ENCODE data around the gene GALNT17.

GALNT17 gene

GRCh38 chr7:71504697-71505441 lies 372.9 kb downstream of the GALNT17 start:
- 76% methylated on average over 7 of the region's 7 CpGs for WGBS
- no peaks in the 10 kb centered on the region for H3K36me3 ChIP-seq (ENCODE audit: control insufficient read depth in 1 of 2, insufficient read depth in 2 of 2, low read depth in 1 of 2, low read length in 2 of 2)

GRCh38 chr7:71506822-71507221 lies 374.9 kb downstream of the GALNT17 start:
- Histone ChIP-seq H3K9me3 (ENCODE audit: control insufficient read depth, low read length) (no peaks in the 10 kb centered on the region), H3K4me1 (ENCODE audit: control insufficient read depth, insufficient read depth, low read depth, low read length) (no peaks in the 10 kb centered on the region), H3K23ac (ENCODE audit: low read length in 2 of 2) (no peak overlapping the region), H3K4ac (ENCODE audit: low read depth in 1 of 2, low read length in 2 of 2) (no peak overlapping the region), H3K36me3 (ENCODE audit: control insufficient read depth in 1 of 2, insufficient read depth in 2 of 2, low read depth in 1 of 2, low read length in 2 of 2) (no peaks in the 10 kb centered on the region), H3K18ac (ENCODE audit: low read depth in 1 of 2, low read length in 2 of 2) (no peak overlapping the region), H3K27ac (ENCODE audit: low read length, poor library complexity, severe bottlenecking) (no peak overlapping the region), H3K27me3 (ENCODE audit: control insufficient read depth in 1 of 2, insufficient read depth in 1 of 2, low read length in 2 of 2) (peaks cover 0 to 6% of the 10 kb centered on the region in 2 experiments), H2BK12ac (ENCODE audit: low read length in 2 of 2) (no peak overlapping the region), H2AK5ac (ENCODE audit: low read length, severe bottlenecking) (no peak overlapping the region), H2BK120ac (ENCODE audit: low read depth, low read length) (no peak overlapping the region), H4K91ac (ENCODE audit: low read length) (no peak overlapping the region), H2BK5ac (ENCODE audit: low read depth, low read length, poor library complexity, severe bottlenecking) (no peak overlapping the region), H3K14ac (ENCODE audit: low read length in 2 of 2) (no peak overlapping the region), H2BK15ac (ENCODE audit: low read depth, poor library complexity, severe bottlenecking) (no peak overlapping the region), H3K4me3 (ENCODE audit: insufficient read depth in 1 of 2, low read depth in 1 of 2, low read length in 2 of 2) (no peak overlapping the region), H2AFZ (ENCODE audit: low read depth, low read length) (no peak overlapping the region), H3K79me1 (replicated peaks; ENCODE audit: low read length, poor library complexity, severe bottlenecking) (no peaks in the 10 kb centered on the region), H4K8ac (ENCODE audit: low read length) (no peak overlapping the region), H3K4me2 (ENCODE audit: low read length, poor library complexity, severe bottlenecking) (no peak overlapping the region), H3K9ac (ENCODE audit: low read length) (no peak overlapping the region)
- 90% methylated on average over 5 of the region's 6 CpGs for WGBS
- no peak for DNase-seq

More at GRCh38 chr7:71504697-71505441, 372.9 kb downstream of the GALNT17 start:
- Histone ChIP-seq H2BK5ac (ENCODE audit: low read depth, low read length, poor library complexity, severe bottlenecking) (no peak overlapping the region), H2BK120ac (ENCODE audit: low read depth, low read length) (no peak overlapping the region), H3K27ac (ENCODE audit: low read length, poor library complexity, severe bottlenecking) (no peak overlapping the region), H3K9ac (ENCODE audit: low read length) (no peak overlapping the region), H2AK5ac (ENCODE audit: low read length, severe bottlenecking) (no peak overlapping the region), H2BK12ac (ENCODE audit: low read length in 2 of 2) (no peak overlapping the region), H3K14ac (ENCODE audit: low read length in 2 of 2) (no peak overlapping the region), H4K91ac (ENCODE audit: low read length) (no peak overlapping the region), H3K4ac (ENCODE audit: low read depth in 1 of 2, low read length in 2 of 2) (no peak overlapping the region), H3K27me3 (ENCODE audit: control insufficient read depth in 1 of 2, insufficient read depth in 1 of 2, low read length in 2 of 2) (peaks cover 0 to 6% of the 10 kb centered on the region in 2 experiments), H3K9me3 (ENCODE audit: control insufficient read depth, low read length) (no peaks in the 10 kb centered on the region), H3K4me1 (ENCODE audit: control insufficient read depth, insufficient read depth, low read depth, low read length) (no peaks in the 10 kb centered on the region), H3K18ac (ENCODE audit: low read depth in 1 of 2, low read length in 2 of 2) (no peak overlapping the region), H2BK15ac (ENCODE audit: low read depth, poor library complexity, severe bottlenecking) (no peak overlapping the region), H3K79me1 (replicated peaks; ENCODE audit: low read length, poor library complexity, severe bottlenecking) (no peaks in the 10 kb centered on the region), H3K23ac (ENCODE audit: low read length in 2 of 2) (no peak overlapping the region), H4K8ac (ENCODE audit: low read length) (no peak overlapping the region), H3K4me2 (ENCODE audit: low read length, poor library complexity, severe bottlenecking) (no peak overlapping the region), H3K4me3 (ENCODE audit: insufficient read depth in 1 of 2, low read depth in 1 of 2, low read length in 2 of 2) (no peak overlapping the region), H2AFZ (ENCODE audit: low read depth, low read length) (no peak overlapping the region)
- DNase-seq = no peak

GRCh38 chr7:71507680-71508602 lies 376.0 kb downstream of the GALNT17 start:
- WGBS = 81% methylated on average over 13 of the region's 14 CpGs
- Histone ChIP-seq H3K4ac (ENCODE audit: low read depth in 1 of 2, low read length in 2 of 2) (no peak overlapping the region), H3K9me3 (ENCODE audit: control insufficient read depth, low read length) (no peaks in the 10 kb centered on the region), H3K4me1 (ENCODE audit: control insufficient read depth, insufficient read depth, low read depth, low read length) (no peaks in the 10 kb centered on the region), H2BK12ac (ENCODE audit: low read length in 2 of 2) (no peak overlapping the region), H3K27ac (ENCODE audit: low read length, poor library complexity, severe bottlenecking) (no peak overlapping the region), H4K8ac (ENCODE audit: low read length) (no peak overlapping the region), H3K4me2 (ENCODE audit: low read length, poor library complexity, severe bottlenecking) (no peak overlapping the region), H3K79me1 (replicated peaks; ENCODE audit: low read length, poor library complexity, severe bottlenecking) (no peaks in the 10 kb centered on the region), H3K4me3 (ENCODE audit: insufficient read depth in 1 of 2, low read depth in 1 of 2, low read length in 2 of 2) (no peak overlapping the region), H3K9ac (ENCODE audit: low read length) (no peak overlapping the region), H3K36me3 (ENCODE audit: control insufficient read depth in 1 of 2, insufficient read depth in 2 of 2, low read depth in 1 of 2, low read length in 2 of 2) (no peaks in the 10 kb centered on the region), H4K91ac (ENCODE audit: low read length) (no peak overlapping the region), H2BK120ac (ENCODE audit: low read depth, low read length) (no peak overlapping the region), H2BK15ac (ENCODE audit: low read depth, poor library complexity, severe bottlenecking) (no peak overlapping the region), H3K14ac (ENCODE audit: low read length in 2 of 2) (no peak overlapping the region), H2AFZ (ENCODE audit: low read depth, low read length) (no peak overlapping the region), H2AK5ac (ENCODE audit: low read length, severe bottlenecking) (no peak overlapping the region), H3K23ac (ENCODE audit: low read length in 2 of 2) (no peak overlapping the region), H2BK5ac (ENCODE audit: low read depth, low read length, poor library complexity, severe bottlenecking) (no peak overlapping the region), H3K27me3 (ENCODE audit: control insufficient read depth in 1 of 2, insufficient read depth in 1 of 2, low read length in 2 of 2) (peaks cover 0 to 6% of the 10 kb centered on the region in 2 experiments), H3K18ac (ENCODE audit: low read depth in 1 of 2, low read length in 2 of 2) (no peak overlapping the region)
- DNase-seq = no peak

- H3K9ac ChIP-seq (ENCODE audit: low read length) = no peak overlapping the region
Observed at GRCh38 chr7:71509381-71509780, 377.4 kb downstream of the GALNT17 start.

More at GRCh38 chr7:71509381-71509780, 377.4 kb downstream of the GALNT17 start:
- H3K4me3 ChIP-seq (ENCODE audit: insufficient read depth in 1 of 2, low read depth in 1 of 2, low read length in 2 of 2) = no peak overlapping the region
- no peak overlapping the region for H2BK5ac ChIP-seq (ENCODE audit: low read depth, low read length, poor library complexity, severe bottlenecking)
- H3K79me1 ChIP-seq (replicated peaks; ENCODE audit: low read length, poor library complexity, severe bottlenecking) = no peaks in the 10 kb centered on the region
- no peaks in the 10 kb centered on the region for H3K9me3 ChIP-seq (ENCODE audit: control insufficient read depth, low read length)
- no peak overlapping the region for H4K91ac ChIP-seq (ENCODE audit: low read length)
- no peak overlapping the region for H3K14ac ChIP-seq (ENCODE audit: low read length in 2 of 2)
- 75% methylated on average over 1 of the region's 1 CpG for WGBS
- H4K8ac ChIP-seq (ENCODE audit: low read length) = no peak overlapping the region
- H3K4me2 ChIP-seq (ENCODE audit: low read length, poor library complexity, severe bottlenecking) = no peak overlapping the region
- no peaks in the 10 kb centered on the region for H3K36me3 ChIP-seq (ENCODE audit: control insufficient read depth in 1 of 2, insufficient read depth in 2 of 2, low read depth in 1 of 2, low read length in 2 of 2)
- no peak overlapping the region for H2AFZ ChIP-seq (ENCODE audit: low read depth, low read length)
- H2BK12ac ChIP-seq (ENCODE audit: low read length in 2 of 2) = no peak overlapping the region
- H2BK15ac ChIP-seq (ENCODE audit: low read depth, poor library complexity, severe bottlenecking) = no peak overlapping the region
- no peak overlapping the region for H3K27ac ChIP-seq (ENCODE audit: low read length, poor library complexity, severe bottlenecking)
- no peak overlapping the region for H2BK120ac ChIP-seq (ENCODE audit: low read depth, low read length)
- H3K27me3 ChIP-seq (ENCODE audit: control insufficient read depth in 1 of 2, insufficient read depth in 1 of 2, low read length in 2 of 2) = peaks cover 0 to 6% of the 10 kb centered on the region in 2 experiments
- H2AK5ac ChIP-seq (ENCODE audit: low read length, severe bottlenecking) = no peak overlapping the region
- no peak overlapping the region for H3K18ac ChIP-seq (ENCODE audit: low read depth in 1 of 2, low read length in 2 of 2)
- H3K4ac ChIP-seq (ENCODE audit: low read depth in 1 of 2, low read length in 2 of 2) = no peak overlapping the region
- H3K23ac ChIP-seq (ENCODE audit: low read length in 2 of 2) = no peak overlapping the region
- DNase-seq = no peak
- no peaks in the 10 kb centered on the region for H3K4me1 ChIP-seq (ENCODE audit: control insufficient read depth, insufficient read depth, low read depth, low read length)
